Breast epithelium (tissue), 4 donors: Measurements from ENCODE around the gene ERN2. TPM values are rescaled to one million over a fixed set of nuclear protein-coding genes. Genes with fewer than 3 reads are reported as not detected.

Experiments
- DNase-seq, 2 donors: peaks; one replicate each; pipeline ENCODE4 v3.0.0-alpha.2; 2019; ENCODE audit warnings: low spot score in 2 of 2
- H3K27ac ChIP-seq, 2 donors: fragments of 200-600 bp; sonication (generic) in 1 of 2; one replicate each; pipeline ENCODE4 v1.5.1; 2016 to 2019; ENCODE audit warnings: mild to moderate bottlenecking in 1 of 2
- H3K27me3 ChIP-seq, 2 donors: fragments of 200-600 bp; sonication (generic) in 1 of 2; one replicate each; pipeline versions ENCODE4 v1.5.1 to v1.6.0; 2017 to 2019; ENCODE audit warnings: control low read depth in 1 of 2, mild to moderate bottlenecking in 1 of 2
- H3K36me3 ChIP-seq: fragments of 200-600 bp; one replicate; pipeline ENCODE4 v1.5.1; 2019
- H3K4me1 ChIP-seq, 2 donors: fragments of 200-600 bp; sonication (generic); one replicate each; pipeline ENCODE4 v1.5.1; 2016 to 2019; ENCODE audit warnings: control low read depth in 1 of 2
- H3K4me3 ChIP-seq, 3 donors: fragments of 200-600 bp; sonication (generic); 1 replicate in 2 of 3; 2 replicates in 1 of 3; pipeline ENCODE4 v1.5.1; 2016 to 2019; ENCODE audit warnings: mild to moderate bottlenecking in 3 of 3, moderate library complexity in 2 of 3
- H3K9me3 ChIP-seq, 2 donors: fragments of 200-600 bp; sonication (generic) in 1 of 2; one replicate each; pipeline ENCODE4 v1.5.1; 2016 to 2019; ENCODE audit warnings: control low read depth in 1 of 2
- CTCF ChIP-seq, 3 donors: fragments of 450-650 bp; IDR thresholded peaks; one replicate each; pipeline ENCODE4 v1.5.1; 2016 to 2017; ENCODE audit warnings: antibody characterized with exemption in 3 of 3, mild to moderate bottlenecking in 3 of 3, moderate library complexity in 3 of 3
- POLR2A ChIP-seq: fragments of 450-650 bp; IDR thresholded peaks from one replicate; pipeline ENCODE4 v1.6.1; 2016; ENCODE audit warnings: antibody characterized with exemption, mild to moderate bottlenecking, moderate library complexity
- POLR2AphosphoS5 ChIP-seq, 3 donors: sonication (generic); formaldehyde crosslinking; IDR thresholded peaks; one replicate each; pipeline ENCODE4 v1.6.1; 2017; ENCODE audit warnings: antibody characterized with exemption in 3 of 3
- intact Hi-C: fragments of 100-400 bp; cut with DNase I; formaldehyde crosslinking; loops from one replicate; pipeline ENCODE4 v1.15.1; 2023; ENCODE audit warnings: low total_unique reads
- total RNA-seq, 3 donors: library from RNA; depleted of rRNA; stranded (reverse); fragments of >200 nt; gene quantifications; one replicate each; pipeline ENCODE4 v1.1.0, GENCODE V29; 2016

Gene ERN2
- total RNA-seq, 3 donors from 2014 or later, result 0.33 TPM; not detected in 2

DNA sequence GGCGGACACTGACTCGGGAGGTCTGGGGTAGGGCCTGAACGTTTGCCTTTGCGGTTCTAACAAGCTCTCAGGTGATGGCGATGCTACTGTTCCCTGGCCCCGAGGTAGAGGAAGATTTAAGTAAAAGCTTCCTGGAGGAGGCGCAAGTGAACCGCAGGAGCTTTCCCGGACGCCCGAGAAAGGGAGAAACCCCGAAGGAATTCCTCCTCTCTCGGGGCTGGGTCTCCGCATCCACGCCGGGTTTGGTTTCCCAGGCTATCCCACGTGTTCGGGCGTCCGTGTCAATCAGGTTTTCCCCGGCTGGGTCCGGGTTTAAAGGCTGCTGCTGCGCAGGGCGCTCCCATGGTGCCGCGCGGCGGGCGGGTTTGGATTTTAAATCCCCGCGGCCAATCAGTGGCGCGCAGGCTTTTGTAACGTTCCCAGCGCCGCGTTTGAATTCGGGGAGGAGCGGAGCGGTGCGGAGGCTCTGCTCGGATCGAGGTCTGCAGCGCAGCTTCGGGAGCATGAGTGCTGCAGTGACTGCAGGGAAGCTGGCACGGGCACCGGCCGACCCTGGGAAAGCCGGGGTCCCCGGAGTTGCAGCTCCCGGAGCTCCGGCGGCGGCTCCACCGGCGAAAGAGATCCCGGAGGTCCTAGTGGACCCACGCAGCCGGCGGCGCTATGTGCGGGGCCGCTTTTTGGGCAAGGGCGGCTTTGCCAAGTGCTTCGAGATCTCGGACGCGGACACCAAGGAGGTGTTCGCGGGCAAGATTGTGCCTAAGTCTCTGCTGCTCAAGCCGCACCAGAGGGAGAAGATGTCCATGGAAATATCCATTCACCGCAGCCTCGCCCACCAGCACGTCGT, 34.4 kb downstream of the ERN2 start, which contains the start of gene PLK1:
PLK1 (plus strand) TSS at position 460 of the 844 bp plus-strand sequence; CDS start at position 504, 44 bp downstream.
- Histone ChIP-seq H3K27ac (no peak within 1 kb of the TSS), H3K36me3 (no peaks in the 10 kb centered on the region), H3K27me3 (no peaks in the 10 kb centered on the region), H3K4me1 (no peaks in the 10 kb centered on the region), H3K9me3 (no peaks in the 10 kb centered on the region), H3K4me3 (peak within 1 kb of the TSS; percentile 47 to 71 (median 62))
- peak in 2 of 3 donors; percentile 12 to 25 for TF ChIP-seq CTCF (IDR thresholded peaks at IDR 0.05)
- no peak for TF ChIP-seq POLR2A
- TF ChIP-seq POLR2AphosphoS5 (IDR thresholded peaks at IDR 0.05), result no peak
- peak; percentile 39 to 72 for DNase-seq
- intact Hi-C loops, result no loop called here

DNA sequence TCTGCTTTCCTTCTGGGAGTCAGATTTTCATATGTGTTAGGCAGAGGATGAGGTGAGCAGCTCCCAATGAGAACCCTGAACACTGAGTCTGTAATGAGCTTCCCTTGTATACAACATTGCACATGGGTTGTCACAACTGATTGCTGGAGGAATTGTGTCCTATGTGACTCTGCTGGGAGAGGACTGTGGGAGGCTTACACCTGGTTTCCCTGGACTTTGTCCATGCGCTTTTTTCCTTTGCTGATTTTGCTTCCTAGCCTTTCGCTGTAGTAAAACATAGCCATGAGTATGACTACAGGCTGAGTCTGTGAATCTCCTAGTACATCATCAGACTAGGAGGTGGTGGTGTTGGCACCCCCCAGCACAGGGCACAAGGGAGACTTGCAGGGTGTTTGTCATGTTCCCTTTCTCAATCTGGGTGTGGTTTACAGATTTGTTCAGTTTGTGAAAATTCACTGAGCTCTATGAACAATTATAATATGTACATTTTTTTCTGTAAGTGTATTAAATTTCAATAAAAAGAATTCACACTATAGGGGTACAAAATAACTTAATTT, 36.0 kb downstream of the ERN2 start:
- Histone ChIP-seq H3K4me1 (no peaks in the 10 kb centered on the region), H3K27me3 (no peaks in the 10 kb centered on the region), H3K27ac (no peak overlapping the region), H3K36me3 (no peaks in the 10 kb centered on the region), H3K9me3 (no peaks in the 10 kb centered on the region), H3K4me3 (no peak overlapping the region)
- intact Hi-C loops, result loop anchor here (1.0 kb wide), 1 partner anchor 27 kb away; no protein-coding TSS in a partner anchor
- DNase-seq, result no peak
- TF ChIP-seq CTCF (IDR thresholded peaks at IDR 0.05), result no peak
- no peak for TF ChIP-seq POLR2A
- TF ChIP-seq POLR2AphosphoS5 (IDR thresholded peaks at IDR 0.05), result no peak

DNA sequence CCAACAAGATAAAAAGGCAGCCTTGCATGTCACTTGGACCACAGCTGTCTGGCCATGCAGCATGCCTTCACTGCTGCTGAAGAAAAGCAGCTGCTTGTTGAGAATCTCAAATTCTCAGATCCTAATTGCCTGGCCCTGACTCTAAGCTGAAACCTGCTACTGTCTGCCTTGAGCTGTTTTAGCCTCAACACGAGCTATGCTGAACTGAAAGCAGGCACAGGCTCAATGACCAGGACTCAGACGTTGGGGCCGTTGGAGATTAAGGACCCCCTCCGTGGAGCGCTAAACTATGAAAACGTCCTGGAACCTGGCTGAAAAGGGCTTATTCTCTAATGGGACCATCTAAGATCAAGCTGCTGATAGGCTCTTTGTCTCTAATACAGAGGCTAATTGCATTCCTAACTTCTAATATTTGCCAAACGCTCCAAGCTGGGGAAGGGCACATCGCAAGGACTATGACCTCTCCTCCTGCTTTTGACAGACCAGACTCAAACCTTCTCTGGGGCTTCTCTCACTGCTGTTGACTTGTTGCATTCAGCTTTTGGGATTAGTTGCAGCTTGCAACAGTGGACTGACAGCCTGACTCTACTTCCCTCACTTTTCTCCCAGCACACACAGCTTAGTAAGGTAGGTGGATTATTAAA, 38.9 kb downstream of the ERN2 start:
- H3K4me3 ChIP-seq, result no peak overlapping the region
- no peaks in the 10 kb centered on the region for H3K4me1 ChIP-seq
- H3K36me3 ChIP-seq, result no peaks in the 10 kb centered on the region
- intact Hi-C loops, result no loop called here
- no peak overlapping the region for H3K27ac ChIP-seq
- H3K27me3 ChIP-seq, result no peaks in the 10 kb centered on the region
- no peak for TF ChIP-seq CTCF (IDR thresholded peaks at IDR 0.05)
- no peak for TF ChIP-seq POLR2A
- no peak for TF ChIP-seq POLR2AphosphoS5 (IDR thresholded peaks at IDR 0.05)
- DNase-seq, result no peak
- H3K9me3 ChIP-seq, result no peaks in the 10 kb centered on the region

DNA sequence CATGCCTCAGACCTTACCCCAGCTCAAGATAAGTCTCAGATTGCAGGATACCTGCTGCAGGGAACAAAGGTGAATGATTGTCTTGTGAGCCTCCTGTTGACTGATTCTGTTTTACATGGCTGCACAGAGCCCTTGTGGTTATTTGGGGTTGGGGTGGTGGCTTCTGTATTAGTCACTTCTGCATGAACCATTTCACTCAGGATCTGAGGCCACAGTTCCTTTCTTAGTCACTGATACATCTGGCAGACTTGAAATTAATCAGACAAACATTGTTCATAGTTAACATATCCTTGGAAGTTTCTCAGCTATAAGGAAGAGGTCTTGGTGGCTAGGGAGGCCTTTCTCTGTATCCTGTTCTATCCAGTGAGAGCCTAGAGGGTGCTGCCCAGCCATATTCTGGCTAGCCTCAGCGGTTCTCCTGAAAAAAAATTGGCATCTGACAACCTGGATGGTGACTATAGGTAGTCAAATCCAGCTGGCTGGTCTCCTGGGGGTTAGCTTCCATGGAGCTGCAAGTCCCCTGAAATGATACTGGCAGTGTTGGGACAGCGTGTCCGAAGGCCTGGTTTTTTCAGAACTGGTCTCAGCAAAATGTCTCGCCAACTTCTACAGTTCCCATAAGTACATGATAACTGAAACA, 42.8 kb downstream of the ERN2 start:
- intact Hi-C loops, result no loop called here
- Histone ChIP-seq H3K36me3 (peaks cover 13% of the 10 kb centered on the region), H3K9me3 (no peaks in the 10 kb centered on the region), H3K27me3 (no peaks in the 10 kb centered on the region), H3K4me1 (no peaks in the 10 kb centered on the region), H3K27ac (no peak overlapping the region), H3K4me3 (no peak overlapping the region)
- TF ChIP-seq POLR2A (no peak), POLR2AphosphoS5 (IDR thresholded peaks at IDR 0.05) (no peak), CTCF (IDR thresholded peaks at IDR 0.05) (no peak)
- no peak for DNase-seq
